ENCODE measurements around the gene STXBP2.

Gene STXBP2

GRCh38 chr19:7650148-7650547 is 13.2 kb downstream of the STXBP2 start:
- DNase-seq (ENCODE audit: low read depth) = no peak

- DNase-seq (ENCODE audit: low read depth) = peak; percentile 66
Measured at GRCh38 chr19:7652061-7652641, 15.2 kb downstream of the STXBP2 start.

- DNase-seq (ENCODE audit: low read depth) = peak; percentile 27
Measured at GRCh38 chr19:7654401-7654800, 17.5 kb downstream of the STXBP2 start.

GRCh38 chr19:7655581-7655980 is 18.7 kb downstream of the STXBP2 start:
- no peak for DNase-seq (ENCODE audit: low read depth)

GRCh38 chr19:7657131-7657751 is 20.3 kb downstream of the STXBP2 start:
- DNase-seq (ENCODE audit: low read depth) = no peak

GRCh38 chr19:7658219-7658686 is 21.3 kb downstream of the STXBP2 start:
- DNase-seq (ENCODE audit: low read depth) = no peak

GRCh38 chr19:7661744-7662538 is 25.0 kb downstream of the STXBP2 start:
- no peak for DNase-seq (ENCODE audit: low read depth)

GRCh38 chr19:7662657-7663056 is 25.7 kb downstream of the STXBP2 start:
- no peak for DNase-seq (ENCODE audit: low read depth)

- peak; percentile 9 for DNase-seq (ENCODE audit: low read depth)
Measured at GRCh38 chr19:7663706-7664105, 26.8 kb downstream of the STXBP2 start.

GRCh38 chr19:7665076-7665475 is 28.2 kb downstream of the STXBP2 start:
- DNase-seq (ENCODE audit: low read depth) = peak; percentile 48

GRCh38 chr19:7668842-7669241 is 31.9 kb downstream of the STXBP2 start, which contains the start of gene RETN:
TSS of gene RETN (plus strand) at chr19:7669049. CDS start at chr19:7669327, 278 bp downstream.
- DNase-seq (ENCODE audit: low read depth) = no peak

GRCh38 chr19:7669641-7670040 is 32.7 kb downstream of the STXBP2 start:
- DNase-seq (ENCODE audit: low read depth) = no peak

- no peak for DNase-seq (ENCODE audit: low read depth)
Measured at GRCh38 chr19:7670150-7670783, 33.4 kb downstream of the STXBP2 start.

- no peak for DNase-seq (ENCODE audit: low read depth)
Measured at GRCh38 chr19:7670790-7671189, 33.9 kb downstream of the STXBP2 start.

- no peak for DNase-seq (ENCODE audit: low read depth)
Measured at GRCh38 chr19:7672522-7672921, 35.6 kb downstream of the STXBP2 start.

GRCh38 chr19:7674010-7675005 is 37.4 kb downstream of the STXBP2 start:
- peak; percentile 71 for DNase-seq (ENCODE audit: low read depth)

GRCh38 chr19:7676376-7676775 is 39.5 kb downstream of the STXBP2 start:
- no peak for DNase-seq (ENCODE audit: low read depth)

GRCh38 chr19:7676854-7677253 is 39.9 kb downstream of the STXBP2 start, which contains the start of gene MCEMP1:
TSS of gene MCEMP1 (plus strand) at chr19:7677090. CDS start at chr19:7677121, 31 bp downstream.
- no peak for DNase-seq (ENCODE audit: low read depth)

- DNase-seq (ENCODE audit: low read depth) = no peak
Measured at GRCh38 chr19:7677669-7678311, 40.9 kb downstream of the STXBP2 start.

- DNase-seq (ENCODE audit: low read depth) = peak; percentile 8
Measured at GRCh38 chr19:7678971-7679751, 42.3 kb downstream of the STXBP2 start.
